ENCODE measurements around the gene TRIP10.

Gene TRIP10

DNA sequence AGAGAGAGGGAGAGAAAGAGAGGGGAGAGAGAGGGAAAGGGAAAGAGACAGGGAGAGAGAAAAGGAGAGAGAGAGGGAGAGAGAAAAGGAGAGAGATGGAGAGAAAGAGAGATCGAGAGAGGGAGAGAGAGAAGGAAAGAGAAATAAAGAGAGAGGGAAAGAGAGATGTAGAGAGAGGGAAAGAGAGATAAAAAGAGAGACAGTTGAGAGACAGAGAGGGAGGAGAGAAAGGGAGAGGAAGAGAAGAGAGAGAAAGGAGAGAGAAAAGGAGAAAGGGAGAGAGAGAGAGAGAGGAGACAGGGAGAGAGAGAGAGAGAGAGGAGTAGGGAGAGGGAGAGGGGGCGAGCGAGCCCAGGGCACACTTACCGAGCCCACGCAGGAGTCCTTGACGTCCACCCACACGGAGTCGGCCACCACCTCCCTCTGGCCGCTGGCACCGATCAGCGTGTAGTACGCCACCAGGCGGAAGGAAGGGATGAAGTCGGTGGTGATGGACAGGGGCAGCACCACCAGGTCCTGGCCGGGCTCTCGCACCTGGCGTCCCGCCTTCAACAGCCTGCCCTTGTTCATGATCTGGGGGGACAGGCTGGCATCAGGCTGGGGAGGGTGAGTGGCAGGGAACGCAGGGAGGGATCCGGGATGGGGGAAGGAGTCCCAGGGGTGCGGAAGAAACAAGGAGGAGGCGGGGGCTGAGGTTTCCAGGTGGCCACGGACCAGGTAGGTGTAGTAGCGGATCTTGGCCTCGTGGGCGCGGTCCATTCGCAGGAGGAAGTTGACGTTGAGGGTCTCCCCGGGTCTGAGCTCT, 29.0 kb upstream of the TRIP10 start:
- no peak for DNase-seq (ENCODE audit: extremely low spot score)
- TF ChIP-seq, protein P1, sequence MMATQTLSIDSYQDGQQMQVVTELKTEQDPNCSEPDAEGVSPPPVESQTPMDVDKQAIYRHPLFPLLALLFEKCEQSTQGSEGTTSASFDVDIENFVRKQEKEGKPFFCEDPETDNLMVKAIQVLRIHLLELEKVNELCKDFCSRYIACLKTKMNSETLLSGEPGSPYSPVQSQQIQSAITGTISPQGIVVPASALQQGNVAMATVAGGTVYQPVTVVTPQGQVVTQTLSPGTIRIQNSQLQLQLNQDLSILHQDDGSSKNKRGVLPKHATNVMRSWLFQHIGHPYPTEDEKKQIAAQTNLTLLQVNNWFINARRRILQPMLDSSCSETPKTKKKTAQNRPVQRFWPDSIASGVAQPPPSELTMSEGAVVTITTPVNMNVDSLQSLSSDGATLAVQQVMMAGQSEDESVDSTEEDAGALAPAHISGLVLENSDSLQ (IDR thresholded peaks at IDR 0.05), result peak; percentile 59; the same call in 1 of the 2 replicates
- TF ChIP-seq TARDBP (IDR thresholded peaks at IDR 0.05) (peak; percentile 36; the same call in 1 of the 2 replicates), ARNT (IDR thresholded peaks at IDR 0.05) (no peak)
- POLR2A ChIA-PET, result no interaction called here
- CTCF ChIA-PET, result interaction anchor here (0.5 kb wide), 1 partner anchor 630 kb away, joined by 3 read pairs; no protein-coding TSS in a partner anchor

DNA sequence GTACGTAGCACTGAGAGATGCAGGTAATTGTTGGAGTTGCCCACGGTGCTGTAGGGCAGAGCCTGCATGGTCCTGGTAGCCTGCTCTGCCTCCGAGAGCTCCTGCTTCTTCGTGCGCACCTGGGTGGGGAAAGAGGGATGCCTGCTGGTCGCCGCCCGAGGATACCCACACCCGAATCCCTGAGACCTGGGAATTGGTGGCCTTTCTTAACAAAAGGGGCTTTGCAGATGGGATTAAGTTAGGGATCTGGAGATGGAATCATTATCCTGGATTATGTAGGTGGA, 28.5 kb upstream of the TRIP10 start:
- DNase-seq (ENCODE audit: extremely low spot score), result no peak
- ChIA-PET POLR2A (no interaction called here), CTCF (interaction anchor here (0.5 kb wide), 1 partner anchor 631 kb away, joined by 3 read pairs; no protein-coding TSS in a partner anchor)
- no peak for TF ChIP-seq FOXA1 (IDR thresholded peaks at IDR 0.05)
- TF ChIP-seq LEF1 (IDR thresholded peaks at IDR 0.05; ENCODE audit: borderline replicate concordance), result no peak
- no peak for TF ChIP-seq L3MBTL2 (conservative IDR thresholded peaks at IDR 0.05)
- TF ChIP-seq ZNF384 (IDR thresholded peaks at IDR 0.05), result no peak
- TF ChIP-seq ELF4 (IDR thresholded peaks at IDR 0.05), result no peak
- TF ChIP-seq SP1 (IDR thresholded peaks at IDR 0.05), result no peak
- no peak for TF ChIP-seq FOXK2 (IDR thresholded peaks at IDR 0.05)
- no peak for TF ChIP-seq ARNT (IDR thresholded peaks at IDR 0.05)
- TF ChIP-seq BHLHE40 (IDR thresholded peaks at IDR 0.05; ENCODE audit: borderline replicate concordance), result no peak
- TF ChIP-seq TARDBP (IDR thresholded peaks at IDR 0.05), result no peak
- TF ChIP-seq, protein P1 (IDR thresholded peaks at IDR 0.05), result no peak
- TF ChIP-seq SUZ12 (IDR thresholded peaks at IDR 0.05), result no peak
- no peak for TF ChIP-seq CTBP1 (IDR thresholded peaks at IDR 0.05; ENCODE audit: borderline replicate concordance)
- no peak for TF ChIP-seq HDGF (IDR thresholded peaks at IDR 0.05; ENCODE audit: borderline replicate concordance)
- no peak for TF ChIP-seq NFRKB (IDR thresholded peaks at IDR 0.05)

DNA sequence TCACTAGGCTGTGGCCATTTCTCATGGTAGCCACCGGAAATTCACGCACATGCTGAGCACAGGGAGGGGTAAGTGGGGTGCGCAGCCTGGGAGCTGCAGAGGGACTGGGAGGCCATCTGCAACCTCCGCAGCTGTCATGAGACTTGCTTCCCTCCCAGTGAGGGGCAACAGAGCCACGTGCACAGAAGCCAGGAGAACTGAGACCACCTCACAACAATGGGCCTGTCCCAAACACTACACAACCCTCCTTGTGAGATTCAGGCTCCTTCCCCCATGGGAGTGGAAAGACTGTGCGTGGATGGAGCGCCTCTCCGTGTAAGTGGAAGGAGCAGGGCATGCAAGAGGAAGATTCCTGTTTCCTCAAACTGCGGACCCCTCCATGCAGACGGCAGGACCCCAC, 27.9 kb upstream of the TRIP10 start:
- TF ChIP-seq FOXM1 (IDR thresholded peaks at IDR 0.05; ENCODE audit: borderline replicate concordance), result no peak
- POLR2A ChIA-PET, result no interaction called here
- CTCF ChIA-PET, result no interaction called here
- DNase-seq (ENCODE audit: extremely low spot score), result no peak

DNA sequence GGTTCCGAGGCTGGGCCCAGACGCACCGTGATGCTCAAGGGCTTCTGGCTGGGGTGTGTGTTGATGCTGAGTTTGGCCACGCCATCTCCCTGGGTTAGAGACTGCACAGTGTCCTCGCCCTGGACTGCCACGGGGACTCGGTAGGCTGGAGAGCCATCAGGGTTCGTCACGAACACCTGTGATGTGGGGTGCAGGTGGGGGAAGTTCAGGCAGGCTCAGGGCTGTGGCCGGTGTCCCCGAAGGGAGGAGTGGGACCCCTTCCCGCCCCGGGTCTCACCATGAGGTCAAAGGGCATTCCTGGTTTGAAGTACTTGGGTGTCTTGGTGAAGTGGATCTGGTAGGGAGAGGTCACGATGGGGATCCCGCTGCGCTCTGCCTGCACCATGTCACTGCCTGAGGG, 27.2 kb upstream of the TRIP10 start:
- ChIA-PET CTCF (no interaction called here), POLR2A (no interaction called here)
- DNase-seq (ENCODE audit: extremely low spot score), result no peak
- TF ChIP-seq CTBP1 (IDR thresholded peaks at IDR 0.05; ENCODE audit: borderline replicate concordance) (no peak), L3MBTL2 (conservative IDR thresholded peaks at IDR 0.05) (no peak), ARNT (IDR thresholded peaks at IDR 0.05) (no peak), NFRKB (IDR thresholded peaks at IDR 0.05) (no peak), SUZ12 (IDR thresholded peaks at IDR 0.05) (no peak), LEF1 (IDR thresholded peaks at IDR 0.05; ENCODE audit: borderline replicate concordance) (no peak), ZNF384 (IDR thresholded peaks at IDR 0.05) (no peak), SP1 (IDR thresholded peaks at IDR 0.05) (no peak), HDGF (IDR thresholded peaks at IDR 0.05; ENCODE audit: borderline replicate concordance) (no peak), FOXA1 (IDR thresholded peaks at IDR 0.05) (no peak), TARDBP (IDR thresholded peaks at IDR 0.05) (no peak), BHLHE40 (IDR thresholded peaks at IDR 0.05; ENCODE audit: borderline replicate concordance) (no peak), FOXK2 (IDR thresholded peaks at IDR 0.05) (no peak), ELF4 (IDR thresholded peaks at IDR 0.05) (no peak), FOXM1 (IDR thresholded peaks at IDR 0.05; ENCODE audit: borderline replicate concordance) (no peak)
- TF ChIP-seq, protein P1 (IDR thresholded peaks at IDR 0.05), result no peak

DNA sequence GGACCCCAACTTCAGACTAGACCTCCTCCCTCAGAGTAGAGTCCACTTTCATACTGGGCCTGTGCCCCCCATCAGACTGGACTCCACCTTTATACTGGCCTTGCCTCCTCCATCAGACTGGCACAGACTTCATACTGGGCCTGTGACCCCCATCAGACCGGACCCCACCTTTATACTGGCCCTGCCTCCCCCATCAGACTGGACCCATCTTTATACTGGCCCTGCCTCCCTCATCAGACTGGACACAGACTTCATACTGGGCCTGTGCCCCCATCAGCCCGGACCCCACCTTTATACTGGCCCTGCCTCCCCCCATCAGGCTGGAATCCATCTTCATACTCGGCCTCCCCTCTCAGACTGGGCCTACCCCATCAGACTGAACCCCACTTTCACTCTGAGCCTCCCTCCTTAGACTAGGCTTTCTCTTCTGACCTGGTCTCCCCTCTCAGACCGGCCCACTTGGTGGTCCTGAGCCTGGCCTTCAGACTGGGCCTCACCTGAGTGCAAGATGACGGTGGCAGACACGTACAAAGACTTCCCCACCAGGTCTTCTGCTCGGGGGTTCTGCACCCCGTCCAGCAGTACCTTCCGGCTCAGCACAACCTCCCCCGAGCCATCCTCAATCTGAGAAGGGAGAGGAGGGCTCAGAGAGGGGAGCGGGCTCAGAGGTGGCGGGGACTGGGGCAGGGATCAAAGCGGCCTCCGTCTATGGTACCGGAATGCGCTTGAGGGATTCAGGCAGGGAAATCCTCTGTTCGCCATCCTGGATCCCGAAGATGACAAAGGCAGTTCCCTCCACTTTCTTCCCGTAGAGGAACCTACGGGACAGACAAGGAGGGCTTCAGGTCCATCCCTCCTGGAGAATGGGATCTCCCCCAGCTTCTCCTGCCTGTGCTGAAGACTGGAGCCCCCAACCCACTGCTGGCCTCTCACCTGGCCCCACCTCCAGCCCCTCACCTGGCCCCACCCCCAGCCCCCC, 26.5 kb upstream of the TRIP10 start:
- ChIA-PET POLR2A (no interaction called here), CTCF (no interaction called here)
- TF ChIP-seq SUZ12 (IDR thresholded peaks at IDR 0.05) (no peak), ARNT (IDR thresholded peaks at IDR 0.05) (no peak), ELF4 (IDR thresholded peaks at IDR 0.05) (no peak), SP1 (IDR thresholded peaks at IDR 0.05) (no peak), FOXM1 (IDR thresholded peaks at IDR 0.05; ENCODE audit: borderline replicate concordance) (no peak), L3MBTL2 (conservative IDR thresholded peaks at IDR 0.05) (no peak), NFRKB (IDR thresholded peaks at IDR 0.05) (no peak), BHLHE40 (IDR thresholded peaks at IDR 0.05; ENCODE audit: borderline replicate concordance) (no peak), FOXK2 (IDR thresholded peaks at IDR 0.05) (no peak), HDGF (IDR thresholded peaks at IDR 0.05; ENCODE audit: borderline replicate concordance) (no peak), FOXA1 (IDR thresholded peaks at IDR 0.05) (no peak), CTBP1 (IDR thresholded peaks at IDR 0.05; ENCODE audit: borderline replicate concordance) (no peak), TARDBP (IDR thresholded peaks at IDR 0.05) (no peak), LEF1 (IDR thresholded peaks at IDR 0.05; ENCODE audit: borderline replicate concordance) (no peak), ZNF384 (IDR thresholded peaks at IDR 0.05) (no peak)
- TF ChIP-seq, protein P1 (IDR thresholded peaks at IDR 0.05), result no peak
- DNase-seq (ENCODE audit: extremely low spot score), result no peak
